Fibroblast of lung (primary cell): ENCODE results near the gene GJC2. TPM values are rescaled to one million over a fixed set of nuclear protein-coding genes. Genes with fewer than 3 reads are reported as not detected.

Source experiments
- DNase-seq, 2 donors: peaks; one replicate each; pipeline versions ENCODE4 v3.0.0 to v3.0.0-alpha.2; 2010; ENCODE audit warnings: low read depth in 2 of 2
- H2AFZ ChIP-seq: 2 replicates; pipeline ENCODE4 v1.5.1; 2012; ENCODE audit warnings: low read length, control low read depth, inconsistent platforms
- H3K27ac ChIP-seq: 2 replicates; pipeline ENCODE4 v1.5.1; 2011; ENCODE audit warnings: low read length, control low read depth; ENCODE audit not compliant: insufficient read depth
- H3K27me3 ChIP-seq: 2 replicates; pipeline ENCODE4 v1.5.1; 2011; ENCODE audit warnings: mild to moderate bottlenecking, low read length; ENCODE audit not compliant: control insufficient read depth, insufficient read depth
- H3K36me3 ChIP-seq: 2 replicates; pipeline ENCODE4 v1.5.1; 2011; ENCODE audit warnings: low read length; ENCODE audit not compliant: control insufficient read depth, insufficient read depth
- H3K4me1 ChIP-seq: 2 replicates; pipeline ENCODE4 v1.5.1; 2011; ENCODE audit warnings: low read length; ENCODE audit not compliant: control insufficient read depth, insufficient read depth; ENCODE audit errors: extremely low read depth
- H3K4me2 ChIP-seq: 2 replicates; pipeline ENCODE4 v1.5.1; 2011; ENCODE audit warnings: low read length, control low read depth; ENCODE audit not compliant: insufficient read depth; ENCODE audit errors: extremely low read depth
- H3K4me3 ChIP-seq, 4 experiments: fragments of 200-600 bp in 1 of 4; sonication (generic) in 1 of 4; replicated peaks in 1 of 4; 2 replicates each; pipeline ENCODE4 v1.5.1; 2011 to 2016; ENCODE audit warnings: low read length in 4 of 4, low read depth in 3 of 4, mild to moderate bottlenecking in 3 of 4, control low read depth in 2 of 4, inconsistent platforms in 1 of 4, mixed read lengths in 1 of 4; ENCODE audit not compliant: insufficient read depth in 1 of 4; ENCODE audit errors: control extremely low read depth in 1 of 4
- H3K79me2 ChIP-seq: 2 replicates; pipeline ENCODE4 v1.5.1; 2012; ENCODE audit warnings: mild to moderate bottlenecking, low read length, inconsistent platforms; ENCODE audit not compliant: control insufficient read depth, insufficient read depth
- H3K9ac ChIP-seq: 2 replicates; pipeline ENCODE4 v1.5.1; 2011; ENCODE audit warnings: mild to moderate bottlenecking, low read length, control low read depth; ENCODE audit not compliant: insufficient read depth
- H3K9me3 ChIP-seq: 2 replicates; pipeline ENCODE4 v1.5.1; 2012; ENCODE audit warnings: low read depth, low read length; ENCODE audit not compliant: control insufficient read depth, insufficient read depth
- H4K20me1 ChIP-seq: 2 replicates; pipeline ENCODE4 v1.5.1; 2011; ENCODE audit warnings: low read length; ENCODE audit not compliant: control insufficient read depth, insufficient read depth; ENCODE audit errors: extremely low read depth
- EZH2 ChIP-seq: IDR thresholded peaks from 2 replicates; pipeline ENCODE4 v1.5.1; 2012; ENCODE audit warnings: low read length, control low read depth, mild to moderate bottlenecking; ENCODE audit errors: missing control alignments
- polyA plus RNA-seq, 2 donors: library from polyadenylated mRNA; depleted of rRNA in 1 of 2; stranded (reverse) in 1 of 2; unstranded in 1 of 2; fragments of >200 nt; gene quantifications; 2 replicates each; pipeline ENCODE4 v1.2.1, GENCODE V29; 2011 to 2012; ENCODE audit warnings: missing spikeins in 1 of 2
- total RNA-seq: library from RNA; depleted of rRNA; stranded (reverse); fragments of >200 nt; gene quantifications from 2 replicates; pipeline ENCODE4 v1.2.1, GENCODE V29; 2014
- TF ChIP-seq, protein P1 (sequence below), 2 donors: IDR thresholded peaks in 1 of 2; conservative IDR thresholded peaks in 1 of 2; 1 replicate in 1 of 2; 2 replicates in 1 of 2; pipeline ENCODE4 v1.5.1; 2011 to 2012; ENCODE audit warnings: low read length in 2 of 2, control low read depth in 1 of 2, inconsistent platforms in 1 of 2, low read depth in 1 of 2, mild to moderate bottlenecking in 1 of 2

The GJC2 gene
- total and polyA plus RNA-seq, 2 donors (not counting 1 experiment from before 2014, with no cell fraction given), result 1.4 to 13.4 TPM

GRCh38 chr1:228141226-228142044, 8.3 kb upstream of the GJC2 start:
- H3K4me3 ChIP-seq, result peak overlapping the region; percentile 87 to 96 (median 92)
- TF ChIP-seq, protein P1, sequence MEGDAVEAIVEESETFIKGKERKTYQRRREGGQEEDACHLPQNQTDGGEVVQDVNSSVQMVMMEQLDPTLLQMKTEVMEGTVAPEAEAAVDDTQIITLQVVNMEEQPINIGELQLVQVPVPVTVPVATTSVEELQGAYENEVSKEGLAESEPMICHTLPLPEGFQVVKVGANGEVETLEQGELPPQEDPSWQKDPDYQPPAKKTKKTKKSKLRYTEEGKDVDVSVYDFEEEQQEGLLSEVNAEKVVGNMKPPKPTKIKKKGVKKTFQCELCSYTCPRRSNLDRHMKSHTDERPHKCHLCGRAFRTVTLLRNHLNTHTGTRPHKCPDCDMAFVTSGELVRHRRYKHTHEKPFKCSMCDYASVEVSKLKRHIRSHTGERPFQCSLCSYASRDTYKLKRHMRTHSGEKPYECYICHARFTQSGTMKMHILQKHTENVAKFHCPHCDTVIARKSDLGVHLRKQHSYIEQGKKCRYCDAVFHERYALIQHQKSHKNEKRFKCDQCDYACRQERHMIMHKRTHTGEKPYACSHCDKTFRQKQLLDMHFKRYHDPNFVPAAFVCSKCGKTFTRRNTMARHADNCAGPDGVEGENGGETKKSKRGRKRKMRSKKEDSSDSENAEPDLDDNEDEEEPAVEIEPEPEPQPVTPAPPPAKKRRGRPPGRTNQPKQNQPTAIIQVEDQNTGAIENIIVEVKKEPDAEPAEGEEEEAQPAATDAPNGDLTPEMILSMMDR (conservative IDR thresholded peaks at IDR 0.05 in 1 of 2, IDR thresholded peaks at IDR 0.05 in 1 of 2; ENCODE audit: low read depth in 1 of 2, low read length in 2 of 2), result no peak
- TF ChIP-seq EZH2, result no peak
- H3K27ac ChIP-seq, result peak overlapping the region; percentile 98
- no peaks in the 10 kb centered on the region for H3K9me3 ChIP-seq
- peak overlapping the region; percentile 98 for H3K9ac ChIP-seq
- peak overlapping the region; percentile 95 for H3K4me2 ChIP-seq
- peak in 1 of 2 donors; percentile 85 for DNase-seq
- peaks cover 62% of the 10 kb centered on the region for H3K79me2 ChIP-seq
- peaks cover 13% of the 10 kb centered on the region for H3K4me1 ChIP-seq
- peaks cover 10% of the 10 kb centered on the region for H3K36me3 ChIP-seq
- peaks cover 5% of the 10 kb centered on the region for H3K27me3 ChIP-seq
- H4K20me1 ChIP-seq, result no peaks in the 10 kb centered on the region
- H2AFZ ChIP-seq, result no peak overlapping the region

GRCh38 chr1:228142155-228142691, 7.5 kb upstream of the GJC2 start:
- H2AFZ ChIP-seq, result no peak overlapping the region
- H3K4me2 ChIP-seq, result peak overlapping the region; percentile 95
- H3K4me3 ChIP-seq, result peak overlapping the region in 2 of 4 experiments; percentile 95 to 96

GRCh38 chr1:228142701-228143136, 7.0 kb upstream of the GJC2 start:
- H3K27me3 ChIP-seq, result no peaks in the 10 kb centered on the region
- H3K79me2 ChIP-seq, result peaks cover 75% of the 10 kb centered on the region
- H3K4me3 ChIP-seq, result peak overlapping the region in 1 of 4 experiments; percentile 95
- DNase-seq, result no peak
- peaks cover 13% of the 10 kb centered on the region for H3K4me1 ChIP-seq
- H3K4me2 ChIP-seq, result peak overlapping the region; percentile 46
- H3K27ac ChIP-seq, result peak overlapping the region; percentile 98
- peaks cover 15% of the 10 kb centered on the region for H3K36me3 ChIP-seq
- no peak for TF ChIP-seq EZH2
- TF ChIP-seq, protein P1 (conservative IDR thresholded peaks at IDR 0.05 in 1 of 2, IDR thresholded peaks at IDR 0.05 in 1 of 2; ENCODE audit: low read depth in 1 of 2, low read length in 2 of 2), result no peak
- H4K20me1 ChIP-seq, result no peaks in the 10 kb centered on the region
- no peaks in the 10 kb centered on the region for H3K9me3 ChIP-seq
- H2AFZ ChIP-seq, result no peak overlapping the region
- no peak overlapping the region for H3K9ac ChIP-seq

More at GRCh38 chr1:228142155-228142691, 7.5 kb upstream of the GJC2 start:
- Histone ChIP-seq H3K9me3 (no peaks in the 10 kb centered on the region), H3K9ac (no peak overlapping the region), H3K36me3 (peaks cover 15% of the 10 kb centered on the region), H3K4me1 (peaks cover 13% of the 10 kb centered on the region), H3K79me2 (peaks cover 70% of the 10 kb centered on the region), H3K27ac (peak overlapping the region; percentile 98), H4K20me1 (no peaks in the 10 kb centered on the region), H3K27me3 (peaks cover 3% of the 10 kb centered on the region)
- no peak for DNase-seq
- TF ChIP-seq, protein P1 (conservative IDR thresholded peaks at IDR 0.05 in 1 of 2, IDR thresholded peaks at IDR 0.05 in 1 of 2; ENCODE audit: low read depth in 1 of 2, low read length in 2 of 2), result no peak
- TF ChIP-seq EZH2, result no peak
